ENCODE measurements around the gene LCE2C. TPM values are rescaled to one million over a fixed set of nuclear protein-coding genes. Genes with fewer than 3 reads are reported as not detected.

The LCE2C gene
- total and polyA plus RNA-seq, 12 donors = not detected

GRCh38 chr1:152697701-152698600, 22.9 kb downstream of the LCE2C start, which contains the start of gene LCE2A:
Gene LCE2A, plus strand, starts transcription at chr1:152698345. Its CDS starts 557 bp downstream, at chr1:152698902.
- no peak for DNase-seq
- WGBS, 4 donors = 36 to 53% (median 47%) methylated on average over 3 to 4 of the region's 4 CpGs
- H3K4me1 ChIP-seq (replicated peaks in 1 of 2) = no peaks in the 10 kb centered on the region
- no peaks in the 10 kb centered on the region for H3K36me3 ChIP-seq (replicated peaks in 1 of 2)
- no peak within 1 kb of the TSS for H3K27ac ChIP-seq
- H3K27me3 ChIP-seq = no peaks in the 10 kb centered on the region
- no peaks in the 10 kb centered on the region for H3K9me3 ChIP-seq (replicated peaks in 1 of 3)
- TF ChIP-seq, protein P1, sequence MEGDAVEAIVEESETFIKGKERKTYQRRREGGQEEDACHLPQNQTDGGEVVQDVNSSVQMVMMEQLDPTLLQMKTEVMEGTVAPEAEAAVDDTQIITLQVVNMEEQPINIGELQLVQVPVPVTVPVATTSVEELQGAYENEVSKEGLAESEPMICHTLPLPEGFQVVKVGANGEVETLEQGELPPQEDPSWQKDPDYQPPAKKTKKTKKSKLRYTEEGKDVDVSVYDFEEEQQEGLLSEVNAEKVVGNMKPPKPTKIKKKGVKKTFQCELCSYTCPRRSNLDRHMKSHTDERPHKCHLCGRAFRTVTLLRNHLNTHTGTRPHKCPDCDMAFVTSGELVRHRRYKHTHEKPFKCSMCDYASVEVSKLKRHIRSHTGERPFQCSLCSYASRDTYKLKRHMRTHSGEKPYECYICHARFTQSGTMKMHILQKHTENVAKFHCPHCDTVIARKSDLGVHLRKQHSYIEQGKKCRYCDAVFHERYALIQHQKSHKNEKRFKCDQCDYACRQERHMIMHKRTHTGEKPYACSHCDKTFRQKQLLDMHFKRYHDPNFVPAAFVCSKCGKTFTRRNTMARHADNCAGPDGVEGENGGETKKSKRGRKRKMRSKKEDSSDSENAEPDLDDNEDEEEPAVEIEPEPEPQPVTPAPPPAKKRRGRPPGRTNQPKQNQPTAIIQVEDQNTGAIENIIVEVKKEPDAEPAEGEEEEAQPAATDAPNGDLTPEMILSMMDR (IDR thresholded peaks at IDR 0.05) = no peak
- no peak for TF ChIP-seq POLR2A (IDR thresholded peaks at IDR 0.05)
- intact Hi-C loops (cut with DNase I) = no loop called here
- no peak within 1 kb of the TSS for H3K4me3 ChIP-seq

GRCh38 chr1:152699746-152700145, 24.7 kb downstream of the LCE2C start:
- WGBS, 4 donors = 74 to 81% (median 78%) methylated on average over 4 of the region's 4 CpGs
- no peak for TF ChIP-seq POLR2A (IDR thresholded peaks at IDR 0.05)
- TF ChIP-seq, protein P1 (IDR thresholded peaks at IDR 0.05) = no peak
- no peak for DNase-seq
- Histone ChIP-seq H3K4me1 (replicated peaks in 1 of 2) (no peaks in the 10 kb centered on the region), H3K36me3 (replicated peaks in 1 of 2) (no peaks in the 10 kb centered on the region), H3K27ac (no peak overlapping the region), H3K9me3 (replicated peaks in 1 of 3) (no peaks in the 10 kb centered on the region), H3K4me3 (no peak overlapping the region), H3K27me3 (no peaks in the 10 kb centered on the region)
- intact Hi-C loops (cut with DNase I) = no loop called here

- no peak within 1 kb of the TSS for H3K27ac ChIP-seq
- H3K36me3 ChIP-seq (replicated peaks in 1 of 2) = no peaks in the 10 kb centered on the region
- no peak for TF ChIP-seq POLR2A (IDR thresholded peaks at IDR 0.05)
- TF ChIP-seq, protein P1 (IDR thresholded peaks at IDR 0.05) = no peak
- no peak for DNase-seq
- 53 to 82% (median 70%) methylated on average over 2 of the region's 2 CpGs for whole genome bisulfite sequencing, 4 donors
- H3K9me3 ChIP-seq (replicated peaks in 1 of 3) = no peaks in the 10 kb centered on the region
- intact Hi-C loops (cut with DNase I) = no loop called here
- no peaks in the 10 kb centered on the region for H3K27me3 ChIP-seq
- no peaks in the 10 kb centered on the region for H3K4me1 ChIP-seq (replicated peaks in 1 of 2)
- H3K4me3 ChIP-seq = no peak within 1 kb of the TSS
These were observed 32.8 kb downstream of the LCE2C start, which contains the start of gene LCE4A for GRCh38 chr1:152707860-152708259. Gene LCE4A, plus strand, starts transcription at chr1:152708160. Its CDS starts 916 bp downstream, at chr1:152709076.

GRCh38 chr1:152718238-152718637, 43.2 kb downstream of the LCE2C start:
- H3K9me3 ChIP-seq (replicated peaks in 1 of 3) = no peaks in the 10 kb centered on the region
- no peaks in the 10 kb centered on the region for H3K36me3 ChIP-seq (replicated peaks in 1 of 2)
- no peak overlapping the region for H3K27ac ChIP-seq
- no peaks in the 10 kb centered on the region for H3K4me1 ChIP-seq (replicated peaks in 1 of 2)
- no peak for TF ChIP-seq POLR2A (IDR thresholded peaks at IDR 0.05)
- TF ChIP-seq, protein P1 (IDR thresholded peaks at IDR 0.05) = no peak
- no peak for DNase-seq
- no peak overlapping the region for H3K4me3 ChIP-seq
- H3K27me3 ChIP-seq = no peaks in the 10 kb centered on the region
- intact Hi-C loops (cut with DNase I) = no loop called here

Measured in adrenal gland (tissue), 12 donors.